GM19239 (cell line): Measurements from ENCODE around the gene PSMB10.
"Not testable (repeated sequence)": the region's sequence is repeated elsewhere in the genome, so short reads cannot be mapped to it uniquely, and the experiment has no call there.

Source experiments
- DNase-seq: peaks from one replicate; pipeline ENCODE4 v3.0.0; 2011; ENCODE audit warnings: low spot score; ENCODE audit not compliant: insufficient read length
- FAIRE-seq: peaks from 2 replicates; lab custom pipeline; 2011; peaks lifted over from hg19 to GRCh38; lab: Jason Lieb, UNC

PSMB10 gene

GRCh38 chr16:67943619-67944504 lies 7.2 kb upstream of the PSMB10 start, which contains the start of gene LCAT:
TSS of gene LCAT (minus strand) at chr16:67944120. CDS start at chr16:67944101, 19 bp downstream.
- no peak for DNase-seq
- FAIRE-seq: no peak

GRCh38 chr16:67943256-67943618 lies 6.6 kb upstream of the PSMB10 start:
- DNase-seq (no peak), FAIRE-seq (no peak)

- FAIRE-seq: no peak
Measured at GRCh38 chr16:67942510-67943255, 6.0 kb upstream of the PSMB10 start.

GRCh38 chr16:67942200-67942509 lies 5.5 kb upstream of the PSMB10 start:
- FAIRE-seq (peak; percentile 89), DNase-seq (peak; percentile 78)

More at GRCh38 chr16:67942510-67943255, 6.0 kb upstream of the PSMB10 start:
- DNase-seq: no peak

GRCh38 chr16:67941469-67942199 lies 5.0 kb upstream of the PSMB10 start:
- FAIRE-seq: no peak
- no peak for DNase-seq

DNA sequence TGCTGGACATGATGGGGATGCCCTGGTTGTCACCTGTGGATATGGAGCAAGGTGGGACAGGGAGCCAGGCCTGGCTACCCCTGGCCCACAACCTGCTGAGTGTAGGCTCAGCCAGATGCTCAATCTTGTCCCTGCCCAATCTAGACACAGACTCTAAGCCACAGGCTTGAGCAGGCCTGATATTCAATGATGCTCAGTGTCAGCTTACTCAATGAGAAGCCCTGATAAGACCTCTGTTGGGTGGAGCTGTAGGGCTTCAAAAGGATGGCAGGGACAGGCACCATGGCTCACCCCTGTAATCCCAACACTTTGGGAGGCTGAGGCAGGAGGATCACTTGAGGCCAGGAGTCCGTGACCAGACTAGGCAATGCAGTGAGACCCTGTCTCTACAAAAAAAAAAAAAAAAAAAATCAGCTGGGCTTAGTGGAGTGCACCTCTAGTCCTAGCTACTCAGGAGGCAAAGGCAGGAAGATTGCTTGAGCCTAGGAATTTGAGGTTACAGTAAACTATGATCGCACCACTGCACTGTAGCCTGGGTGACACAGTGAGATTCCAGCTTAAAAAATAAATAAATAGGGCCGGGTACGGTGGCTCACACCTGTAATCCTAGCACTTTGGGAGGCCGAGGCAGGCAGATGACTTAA lies 3.9 kb upstream of the PSMB10 start:
- FAIRE-seq (no peak), DNase-seq (no peak)

- DNase-seq: no peak
- FAIRE-seq: no peak
Measured at GRCh38 chr16:67939507-67940445, 3.1 kb upstream of the PSMB10 start.

GRCh38 chr16:67937713-67938112 lies 1.1 kb upstream of the PSMB10 start:
- not testable (repeated sequence) for FAIRE-seq, DNase-seq

- peak; percentile 91 for DNase-seq
Measured at GRCh38 chr16:67936880-67937605, 393 bp upstream of the PSMB10 start.

GRCh38 chr16:67935402-67936123 lies 1.1 kb downstream of the PSMB10 start:
- FAIRE-seq: peak; percentile 99

More at GRCh38 chr16:67936880-67937605, 393 bp upstream of the PSMB10 start:
- FAIRE-seq: peak; percentile 99

GRCh38 chr16:67935101-67935401 lies 1.6 kb downstream of the PSMB10 start:
- DNase-seq (no peak), FAIRE-seq (no peak)

More at GRCh38 chr16:67935402-67936123, 1.1 kb downstream of the PSMB10 start:
- peak; percentile 99 for DNase-seq

DNA sequence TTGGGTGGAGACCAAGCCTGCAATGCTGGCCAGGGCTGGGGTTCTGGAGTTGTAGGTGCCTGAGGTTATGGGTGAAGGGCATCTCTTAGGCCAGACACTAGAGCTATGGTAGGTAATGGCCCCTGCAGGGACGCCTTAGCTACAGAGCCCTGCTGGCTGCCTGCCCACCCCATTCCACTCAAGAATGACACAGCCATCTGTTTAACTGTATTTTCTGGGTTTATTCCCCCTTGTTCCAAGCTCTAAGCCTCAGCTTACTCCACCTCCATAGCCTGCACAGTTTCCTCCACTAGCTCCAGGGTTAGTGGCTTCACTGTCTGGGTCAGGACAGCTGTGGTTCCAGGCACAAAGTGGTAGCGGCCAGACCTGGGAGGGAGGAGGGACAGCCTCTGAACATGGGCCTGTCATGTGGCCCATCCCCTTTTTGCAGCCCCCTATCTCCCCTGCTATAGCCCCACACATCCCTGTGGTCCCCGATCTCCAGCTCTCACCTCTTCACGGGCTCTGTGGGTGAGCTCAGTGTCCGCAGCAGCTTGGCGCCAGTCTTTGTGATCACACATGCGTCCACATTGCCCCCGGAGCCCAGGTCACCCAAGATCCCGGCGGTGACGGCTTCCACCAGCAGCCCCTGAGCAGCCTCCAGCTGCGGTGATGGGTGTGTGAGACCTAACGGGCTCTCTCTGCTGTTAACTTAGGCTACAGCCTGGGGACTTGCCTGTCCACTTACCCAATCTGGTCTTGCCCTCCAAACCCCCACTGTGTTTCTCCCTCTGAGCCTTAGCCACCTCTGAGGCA lies 2.1 kb downstream of the PSMB10 start:
- no peak for FAIRE-seq
- DNase-seq: no peak

- no peak for DNase-seq
- FAIRE-seq: no peak
Measured at GRCh38 chr16:67933805-67934204, 2.8 kb downstream of the PSMB10 start.

DNA sequence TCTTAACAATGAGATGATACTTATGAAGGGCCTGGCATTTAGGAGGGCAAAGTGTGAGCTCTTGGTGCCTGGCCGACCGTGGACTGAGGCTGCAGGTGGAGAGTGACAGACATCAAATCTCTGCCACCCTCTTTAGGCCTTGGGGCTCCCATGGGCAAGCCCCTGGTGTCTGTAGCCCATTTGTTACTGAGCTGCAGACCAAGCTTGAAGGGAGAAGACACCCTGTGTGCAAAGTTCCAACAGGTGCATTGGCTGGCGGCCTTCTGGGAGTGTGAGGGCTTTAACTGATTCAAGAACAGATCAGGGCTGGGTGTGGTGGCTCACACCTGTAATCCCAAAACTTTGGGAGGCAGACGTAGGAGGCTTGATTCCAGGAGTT lies 4.2 kb downstream of the PSMB10 start:
- FAIRE-seq: no peak
- DNase-seq: no peak

DNA sequence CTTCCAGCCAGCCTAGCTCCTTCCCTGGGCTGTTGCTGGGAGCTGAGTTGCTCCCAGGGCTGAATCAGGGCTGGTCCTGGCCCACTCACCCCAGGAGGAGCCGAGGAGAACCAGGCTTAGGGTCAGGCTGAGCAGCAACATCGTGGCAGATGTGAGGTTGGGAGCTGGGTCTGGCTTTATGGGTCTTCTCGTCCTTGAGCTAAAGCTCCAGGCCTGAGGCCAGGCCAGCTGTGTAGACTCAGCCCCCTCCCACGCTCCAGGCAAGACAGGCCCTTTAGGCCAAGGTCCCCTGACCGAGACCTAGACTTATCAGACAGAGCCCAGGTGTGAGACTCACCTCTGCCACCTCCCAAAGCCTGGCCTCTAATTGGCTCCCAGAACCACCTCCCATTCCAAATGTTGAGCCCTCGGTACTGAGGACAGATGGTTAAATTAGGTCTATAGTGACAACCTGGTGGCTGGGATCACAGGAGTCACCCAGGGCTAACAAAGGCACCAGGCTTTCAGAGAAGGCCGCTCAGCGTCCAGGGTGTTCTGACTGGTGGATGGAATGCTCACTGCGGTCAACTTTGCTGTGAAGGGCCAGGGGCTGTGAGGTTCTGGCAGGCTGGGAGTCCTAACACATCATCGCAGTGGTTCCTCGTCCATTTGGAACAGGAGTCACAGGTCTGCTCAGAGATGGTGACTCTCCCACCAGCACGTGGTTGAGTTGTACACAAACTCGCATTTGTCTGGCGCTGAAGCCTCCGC lies 4.8 kb downstream of the PSMB10 start, which contains the start of gene CTRL:
TSS of gene CTRL (minus strand) at position 151 of the 750 bp plus-strand sequence. CDS start at position 141, 10 bp downstream.
- FAIRE-seq (no peak), DNase-seq (no peak)

DNA sequence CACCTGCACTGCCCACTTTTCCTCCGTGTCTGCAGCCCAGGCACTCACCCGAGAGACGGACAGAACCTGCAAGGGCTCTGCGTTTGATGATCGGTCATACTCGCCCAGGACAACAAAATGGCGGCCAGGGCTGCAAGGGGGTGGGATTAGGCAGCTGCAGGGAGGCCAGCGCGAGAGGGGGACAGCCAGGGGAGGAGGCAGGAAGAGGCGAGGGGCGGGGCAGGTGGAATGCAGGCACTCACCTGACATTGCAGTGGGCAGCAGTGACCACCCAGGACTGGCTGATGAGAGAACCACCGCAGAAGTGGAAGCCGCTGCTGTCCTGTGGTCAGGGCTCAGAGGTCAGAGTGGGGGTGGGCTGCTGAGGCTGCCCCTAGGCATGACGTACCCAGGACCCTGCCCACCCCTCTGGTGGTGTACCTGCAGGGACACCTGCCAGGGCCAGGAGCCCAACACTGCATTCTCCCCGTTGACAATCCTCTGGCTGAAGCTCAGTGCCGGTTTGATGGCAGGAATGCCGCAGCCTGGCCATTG lies 5.9 kb downstream of the PSMB10 start:
- FAIRE-seq: no peak
- DNase-seq: no peak
